IPS-18c (cell line): Measurements from ENCODE around the gene PDE4D.

ENCODE experiments used
- H3K4me3 ChIP-seq: 2 replicates; pipeline ENCODE4 v1.7.0; 2013; ENCODE audit warnings: low read depth, mild to moderate bottlenecking, low read length, moderate library complexity; ENCODE audit not compliant: insufficient read depth
- H3K9me3 ChIP-seq: one replicate; pipeline ENCODE4 v1.6.1; 2013; ENCODE audit warnings: mild to moderate bottlenecking, low read length, moderate library complexity; ENCODE audit not compliant: control insufficient read depth, insufficient read depth

The PDE4D gene

DNA sequence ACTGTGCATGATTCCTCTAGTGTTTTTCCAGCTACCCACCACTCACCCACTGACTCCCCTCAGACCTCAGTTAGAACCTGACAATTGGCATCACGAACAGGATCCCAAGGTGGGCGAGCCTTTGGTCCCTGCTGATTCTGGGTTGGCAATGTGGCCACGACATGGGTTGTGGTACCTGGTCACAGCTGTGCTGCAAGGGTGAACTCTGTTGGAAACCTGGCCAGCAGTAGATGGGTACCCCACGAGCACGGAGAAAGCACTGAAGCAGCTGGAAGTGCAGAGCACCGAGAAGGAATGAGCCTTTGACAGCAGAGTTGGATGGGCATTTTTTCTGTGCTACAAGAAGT lies 180.1 kb downstream of the PDE4D start:
- no peak overlapping the region for H3K4me3 ChIP-seq
- peaks cover 12% of the 10 kb centered on the region for H3K9me3 ChIP-seq

- peaks cover 12% of the 10 kb centered on the region for H3K9me3 ChIP-seq
- H3K4me3 ChIP-seq = no peak overlapping the region
Measured at GRCh38 chr5:59712836-59713497, 180.6 kb downstream of the PDE4D start.

- H3K4me3 ChIP-seq = no peak overlapping the region
- H3K9me3 ChIP-seq = peaks cover 12% of the 10 kb centered on the region
Measured at GRCh38 chr5:59711310-59711709, 182.2 kb downstream of the PDE4D start.

GRCh38 chr5:59709846-59710245 lies 183.7 kb downstream of the PDE4D start:
- peaks cover 12% of the 10 kb centered on the region for H3K9me3 ChIP-seq
- no peak overlapping the region for H3K4me3 ChIP-seq

DNA sequence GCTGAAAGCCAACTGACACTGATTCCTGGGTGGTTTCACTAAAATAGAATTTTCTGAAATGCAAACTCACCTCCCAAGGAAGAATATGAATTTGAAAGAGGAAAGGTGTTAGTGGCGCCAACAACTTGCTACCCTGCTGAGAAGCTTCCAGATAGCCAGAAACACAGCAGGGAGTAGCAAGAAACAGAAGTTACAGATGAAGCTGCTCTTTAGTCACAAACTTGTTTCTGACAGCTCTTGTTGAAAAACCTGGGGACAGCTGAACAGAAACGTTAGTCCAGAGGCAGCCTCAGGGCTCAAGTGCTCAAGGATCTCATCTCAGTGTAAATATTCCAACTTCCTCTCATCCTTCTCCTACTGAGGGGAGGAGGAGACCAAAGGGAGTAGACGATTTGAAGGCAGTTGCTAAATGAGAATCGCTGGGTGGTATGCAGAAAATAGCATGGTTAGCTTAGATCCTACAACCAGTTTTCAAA lies 184.1 kb downstream of the PDE4D start:
- H3K4me3 ChIP-seq = no peak overlapping the region
- H3K9me3 ChIP-seq = peaks cover 11% of the 10 kb centered on the region

DNA sequence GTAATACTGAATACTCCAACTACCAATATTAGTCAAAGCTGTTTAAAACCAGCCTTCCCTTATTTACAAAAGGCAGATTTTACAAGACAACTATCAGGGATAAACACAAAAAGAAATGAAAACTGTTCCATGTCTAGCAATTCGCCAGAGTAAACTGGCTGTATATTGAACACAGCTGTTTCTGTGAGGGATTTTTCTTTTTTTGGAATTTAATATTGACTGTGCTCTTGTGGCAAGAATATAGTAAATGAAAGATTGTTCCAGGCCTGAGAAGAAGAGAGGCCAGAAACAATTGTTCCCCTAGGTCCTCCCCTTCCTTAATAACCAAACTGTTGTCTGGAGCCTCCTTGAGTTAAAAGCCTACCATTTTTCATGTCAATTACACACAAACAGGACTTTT lies 188.6 kb downstream of the PDE4D start:
- no peak overlapping the region for H3K4me3 ChIP-seq

DNA sequence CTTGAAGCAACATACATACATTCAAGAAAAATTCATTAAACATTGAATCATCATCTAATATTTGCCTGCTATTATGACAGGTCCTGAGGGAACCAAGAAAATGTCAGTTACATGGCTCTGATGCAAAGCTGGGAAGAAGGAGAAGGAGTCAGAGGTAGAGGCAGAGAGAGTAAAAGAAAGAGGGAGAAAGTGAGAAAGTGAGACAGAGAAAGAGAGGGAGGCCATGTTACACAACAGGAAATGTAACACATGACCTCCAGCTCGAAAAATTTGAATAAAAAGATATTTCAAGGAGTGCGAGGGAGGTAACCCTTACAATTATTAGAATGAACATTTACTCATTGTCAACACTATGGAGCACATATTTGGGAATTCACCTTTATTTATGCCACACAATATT lies 189.7 kb downstream of the PDE4D start:
- Histone ChIP-seq H3K4me3 (no peak overlapping the region), H3K9me3 (no peaks in the 10 kb centered on the region)

More for the DNA sequence above, 188.6 kb downstream of the PDE4D start:
- H3K9me3 ChIP-seq = no peaks in the 10 kb centered on the region

DNA sequence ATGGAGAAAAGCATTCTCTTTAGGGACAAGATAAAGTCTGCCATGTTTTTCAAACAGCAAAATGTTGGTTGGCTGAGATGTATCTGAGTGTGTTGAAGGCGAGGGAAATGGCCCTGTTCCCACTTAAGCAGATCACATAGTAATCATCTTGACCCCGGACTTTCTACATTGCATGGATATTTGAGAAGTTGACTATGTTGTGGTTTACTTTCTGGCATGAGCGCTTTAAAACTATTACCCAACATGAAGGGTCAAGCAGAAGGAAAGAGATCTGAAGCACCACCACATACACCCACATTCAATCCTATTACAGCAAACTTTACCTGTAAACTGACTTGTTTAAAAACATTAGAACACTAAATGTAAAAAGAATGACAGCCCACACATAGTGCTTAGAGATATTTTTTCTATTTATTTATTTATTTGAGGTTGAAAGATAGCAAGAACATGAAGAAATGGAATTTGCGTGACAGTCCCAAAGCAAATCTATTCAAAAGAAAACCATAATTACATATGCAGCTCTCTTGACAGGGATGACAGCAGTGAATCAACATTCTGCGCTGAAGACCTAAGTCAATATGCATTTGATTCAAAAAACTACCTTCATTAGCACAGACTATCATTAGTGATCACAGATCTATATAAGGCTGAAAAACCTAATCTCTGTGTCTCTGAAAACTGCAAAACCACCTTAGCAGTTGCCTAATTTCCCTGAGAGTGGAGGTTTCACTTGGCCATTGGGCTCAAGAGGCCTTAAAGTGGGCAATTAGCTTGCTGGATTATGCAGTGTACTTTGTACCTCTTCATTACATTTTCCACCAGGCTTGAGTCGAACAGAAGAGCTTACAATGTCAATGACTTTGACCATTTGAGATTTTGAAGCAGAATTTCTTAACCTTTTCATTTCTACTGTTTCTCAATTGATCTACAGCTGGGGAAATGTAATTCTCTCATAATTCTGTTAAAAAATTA lies 195.0 kb downstream of the PDE4D start:
- H3K4me3 ChIP-seq = no peak overlapping the region
- H3K9me3 ChIP-seq = no peaks in the 10 kb centered on the region

DNA sequence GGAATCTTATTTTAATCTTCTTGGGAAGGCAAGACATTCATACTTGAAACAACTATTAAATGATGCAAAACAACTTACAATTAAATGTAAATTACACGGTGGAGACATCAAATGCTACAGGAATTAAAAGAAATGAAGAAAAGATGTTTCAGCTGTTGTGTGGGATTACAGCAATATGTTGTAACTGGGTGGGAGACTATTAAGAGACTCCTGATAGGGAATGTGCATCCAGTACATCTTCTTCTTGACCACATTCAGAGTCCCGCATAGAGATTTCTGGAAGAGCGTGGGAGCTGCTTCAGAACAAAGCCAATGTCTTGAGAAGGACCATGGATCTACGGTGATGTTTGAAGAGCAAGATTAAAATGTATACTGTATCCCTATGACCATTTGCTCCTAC lies 199.1 kb downstream of the PDE4D start:
- H3K4me3 ChIP-seq = no peak overlapping the region
- H3K9me3 ChIP-seq = no peaks in the 10 kb centered on the region

- Histone ChIP-seq H3K4me3 (no peak overlapping the region), H3K9me3 (no peaks in the 10 kb centered on the region)
Measured at GRCh38 chr5:59693492-59694309, 199.8 kb downstream of the PDE4D start.

GRCh38 chr5:59685793-59686192 lies 207.7 kb downstream of the PDE4D start:
- no peaks in the 10 kb centered on the region for H3K9me3 ChIP-seq
- no peak overlapping the region for H3K4me3 ChIP-seq

DNA sequence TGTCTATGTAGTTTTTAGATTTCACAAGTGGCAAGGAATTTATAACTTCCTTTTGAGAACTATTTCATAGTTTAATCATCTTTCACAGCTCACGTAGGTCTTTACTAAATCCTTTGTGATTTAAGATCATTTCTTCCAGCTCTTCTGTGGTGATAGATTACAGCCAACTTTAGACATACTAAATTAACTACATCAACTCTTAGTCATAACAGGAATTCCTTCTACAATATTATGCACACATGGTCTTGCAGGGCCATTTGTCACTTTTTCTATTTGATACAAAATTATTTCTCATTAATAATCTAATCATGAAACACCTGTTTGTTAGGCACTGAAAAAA lies 208.4 kb downstream of the PDE4D start:
- H3K9me3 ChIP-seq = no peaks in the 10 kb centered on the region
- no peak overlapping the region for H3K4me3 ChIP-seq

DNA sequence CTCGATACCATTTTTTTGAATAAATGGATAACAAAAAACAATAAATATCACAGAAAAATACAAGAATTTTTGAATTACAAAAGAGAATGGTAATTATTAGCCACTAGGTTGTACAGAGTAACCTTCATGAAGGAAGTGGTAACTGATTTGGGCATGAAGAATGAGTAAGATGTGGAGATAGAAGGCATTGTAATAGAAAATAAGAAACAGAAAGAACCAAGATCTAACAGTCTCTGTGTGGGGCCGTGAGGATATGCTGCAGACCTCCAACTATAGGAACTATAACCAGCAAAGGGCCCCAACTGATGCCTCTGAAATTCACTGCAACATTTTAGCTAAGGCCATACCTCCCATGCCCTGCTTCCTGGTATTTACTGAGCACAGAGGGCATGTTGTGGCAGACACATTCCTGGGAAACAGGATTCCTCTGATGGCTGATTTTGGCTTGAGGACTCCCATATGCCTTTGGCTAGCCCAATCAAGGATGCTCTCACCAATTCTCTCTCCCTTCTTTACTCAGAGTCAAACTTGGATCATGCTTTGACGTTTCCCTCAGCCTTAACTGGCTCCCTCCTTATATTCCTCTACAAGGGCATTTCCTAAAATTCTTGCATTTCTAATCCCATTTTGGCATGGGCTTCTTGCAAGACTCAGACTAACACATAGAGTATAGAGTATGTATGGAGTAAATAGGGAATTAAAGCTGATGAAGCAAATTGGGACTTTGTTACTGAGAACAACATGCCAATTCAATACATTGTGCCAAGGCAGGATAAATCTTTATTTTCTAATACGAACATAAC lies 208.9 kb downstream of the PDE4D start:
- Histone ChIP-seq H3K9me3 (no peaks in the 10 kb centered on the region), H3K4me3 (no peak overlapping the region)

DNA sequence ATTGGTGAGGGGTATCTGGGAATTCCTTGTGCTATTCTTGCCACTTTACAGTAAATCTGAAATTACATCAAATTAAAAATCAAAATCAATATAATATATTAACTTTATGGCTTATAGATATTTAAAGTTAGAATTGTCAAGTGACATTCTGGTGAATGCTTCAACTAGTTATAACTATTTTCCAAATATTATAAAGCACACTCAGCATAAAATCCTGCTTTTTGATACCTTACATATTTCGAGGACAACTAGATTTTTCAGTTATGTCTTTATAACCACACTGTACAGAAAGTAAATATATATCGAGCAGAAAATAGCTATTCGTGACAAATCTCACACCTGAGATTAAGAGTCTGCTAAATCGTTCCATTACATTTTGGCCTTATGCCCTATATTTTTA lies 210.2 kb downstream of the PDE4D start:
- no peaks in the 10 kb centered on the region for H3K9me3 ChIP-seq
- H3K4me3 ChIP-seq = no peak overlapping the region

DNA sequence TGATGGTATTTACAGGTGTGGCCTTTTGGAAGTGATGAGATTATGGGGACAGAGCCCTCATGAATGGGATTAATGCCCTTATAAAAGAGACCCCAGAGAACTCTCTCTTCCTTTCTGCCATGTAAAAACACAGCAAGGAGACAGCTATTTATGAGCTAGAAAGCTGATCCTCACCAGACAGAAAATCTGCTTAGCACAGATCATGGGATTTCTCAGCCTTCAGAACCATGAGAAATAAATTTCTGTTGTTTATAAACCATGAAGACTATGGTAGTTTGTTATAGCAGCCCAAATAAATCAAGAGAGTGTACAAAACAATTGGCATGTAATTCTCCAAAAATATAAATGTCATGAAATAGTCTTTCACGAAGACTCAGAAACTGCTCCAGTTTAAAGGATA lies 211.0 kb downstream of the PDE4D start:
- Histone ChIP-seq H3K4me3 (no peak overlapping the region), H3K9me3 (no peaks in the 10 kb centered on the region)

DNA sequence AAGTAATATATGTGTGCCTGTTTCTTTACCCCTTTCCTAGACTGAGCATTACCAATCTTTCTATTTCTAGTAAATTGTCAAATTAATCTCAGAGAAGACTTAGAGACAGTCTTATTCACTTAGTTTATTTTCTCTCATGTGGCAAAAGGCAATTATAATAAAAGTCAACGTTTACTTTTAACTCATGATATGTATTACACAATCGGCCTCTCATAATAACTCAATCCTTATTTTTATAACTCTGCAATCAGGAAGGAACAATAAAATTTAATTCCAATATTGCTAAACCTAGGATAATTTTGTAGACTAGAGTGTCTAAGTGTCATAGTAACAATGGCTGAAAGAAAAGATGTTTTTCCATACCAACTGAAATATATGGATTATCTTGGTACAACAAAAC lies 214.6 kb downstream of the PDE4D start:
- H3K4me3 ChIP-seq = no peak overlapping the region
- no peaks in the 10 kb centered on the region for H3K9me3 ChIP-seq

DNA sequence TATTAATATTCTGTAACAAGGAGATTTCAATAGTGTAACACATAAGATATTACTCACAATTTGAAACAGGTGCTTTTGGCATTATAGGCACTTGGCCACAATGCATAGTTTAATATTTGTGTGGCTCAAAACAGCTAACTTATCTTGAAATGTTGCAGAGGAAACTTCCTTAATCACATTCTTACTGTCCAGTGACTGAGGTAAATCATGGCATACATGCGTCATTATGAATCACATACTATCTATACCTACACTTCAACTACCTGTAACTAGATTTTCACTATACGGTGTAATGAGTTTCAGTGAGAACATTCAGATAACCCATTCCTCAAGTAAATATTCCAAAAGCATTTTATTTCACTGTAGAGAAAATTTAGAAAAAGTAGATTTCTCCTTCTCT lies 218.8 kb downstream of the PDE4D start:
- H3K4me3 ChIP-seq = no peak overlapping the region
- H3K9me3 ChIP-seq = no peaks in the 10 kb centered on the region
